Muscle of leg (tissue), 11 donors: ENCODE results near the gene GRID1. TPM values are rescaled to one million over a fixed set of nuclear protein-coding genes. Genes with fewer than 3 reads are reported as not detected.

ENCODE experiments used
- DNase-seq: peaks from one replicate; pipeline ENCODE4 v3.0.0; 2013
- H3K27ac ChIP-seq: one replicate; pipeline ENCODE4 v1.5.1; 2013; ENCODE audit warnings: mild to moderate bottlenecking, low read length, control low read depth
- H3K27me3 ChIP-seq: one replicate; pipeline ENCODE4 v1.6.1; 2013; ENCODE audit warnings: low read length; ENCODE audit not compliant: control insufficient read depth, insufficient read depth
- H3K36me3 ChIP-seq: one replicate; pipeline ENCODE4 v1.6.1; 2013; ENCODE audit warnings: low read length; ENCODE audit not compliant: control insufficient read depth, insufficient read depth
- H3K4me1 ChIP-seq: one replicate; pipeline ENCODE4 v1.6.1; 2013; ENCODE audit warnings: low read length; ENCODE audit not compliant: control insufficient read depth, insufficient read depth
- H3K4me3 ChIP-seq: one replicate; pipeline ENCODE4 v1.5.1; 2013; ENCODE audit warnings: low read length, control low read depth
- H3K9me3 ChIP-seq: replicated peaks from 2 replicates; pipeline ENCODE4 v1.6.1; 2013; ENCODE audit warnings: low read depth, low read length; ENCODE audit not compliant: control insufficient read depth
- WGBS: methylation state at CpG from one replicate; pipeline ENCODE4 v1.1.5; 2013; ENCODE audit warnings: missing lambda C conversion rate; ENCODE audit not compliant: insufficient coverage; 5-methylcytosine and 5-hydroxymethylcytosine counted together
- polyA plus RNA-seq, 8 donors: library from polyadenylated mRNA; unstranded; fragments of 120-200 nt; gene quantifications; one replicate each; pipeline versions ENCODE4 v1.2.1 to v1.2.3, GENCODE V29; 2013; ENCODE audit warnings: inconsistent platforms in 1 of 8, low replicate concordance in 1 of 8; ENCODE audit not compliant: insufficient read length in 8 of 8, insufficient read depth in 1 of 8
- total RNA-seq: library from RNA; stranded (reverse); fragments of 120-200 nt; gene quantifications from one replicate; pipeline ENCODE4 v1.2.4, GENCODE V29; 2013

GRID1 gene
- total and polyA plus RNA-seq, 9 donors, result 2.4 to 6.1 (median 3.1) TPM

GRCh38 chr10:85611093-85611740 is 755.4 kb downstream of the GRID1 start:
- H3K9me3 ChIP-seq, result no peaks in the 10 kb centered on the region
- WGBS, result 100% methylated on average over 1 of the region's 5 CpGs
- no peak overlapping the region for H3K27ac ChIP-seq
- no peaks in the 10 kb centered on the region for H3K4me1 ChIP-seq
- no peak for DNase-seq
- H3K27me3 ChIP-seq, result no peaks in the 10 kb centered on the region
- no peak overlapping the region for H3K4me3 ChIP-seq
- H3K36me3 ChIP-seq, result no peaks in the 10 kb centered on the region

- Histone ChIP-seq H3K4me3 (no peak overlapping the region), H3K27me3 (no peaks in the 10 kb centered on the region), H3K36me3 (no peaks in the 10 kb centered on the region), H3K27ac (no peak overlapping the region), H3K9me3 (no peaks in the 10 kb centered on the region), H3K4me1 (no peaks in the 10 kb centered on the region)
- 73% methylated on average over 2 of the region's 3 CpGs for WGBS
- DNase-seq, result no peak
These were observed 756.1 kb downstream of the GRID1 start for GRCh38 chr10:85610381-85611092.

- 76% methylated on average over 4 of the region's 5 CpGs for WGBS
- no peak overlapping the region for H3K4me3 ChIP-seq
- no peaks in the 10 kb centered on the region for H3K9me3 ChIP-seq
- H3K36me3 ChIP-seq, result no peaks in the 10 kb centered on the region
- DNase-seq, result no peak
- H3K27ac ChIP-seq, result no peak overlapping the region
- no peaks in the 10 kb centered on the region for H3K27me3 ChIP-seq
- no peaks in the 10 kb centered on the region for H3K4me1 ChIP-seq
These were observed 757.1 kb downstream of the GRID1 start for GRCh38 chr10:85609509-85609908.

GRCh38 chr10:85608706-85609105 is 757.9 kb downstream of the GRID1 start:
- H3K27ac ChIP-seq, result no peak overlapping the region
- no peaks in the 10 kb centered on the region for H3K27me3 ChIP-seq
- no peak overlapping the region for H3K4me3 ChIP-seq
- H3K4me1 ChIP-seq, result no peaks in the 10 kb centered on the region
- H3K36me3 ChIP-seq, result no peaks in the 10 kb centered on the region
- no peak for DNase-seq
- WGBS, result no CpG with 5 or more reads among the region's 3 CpGs
- no peaks in the 10 kb centered on the region for H3K9me3 ChIP-seq

- Histone ChIP-seq H3K27me3 (no peaks in the 10 kb centered on the region), H3K4me3 (no peak overlapping the region), H3K36me3 (no peaks in the 10 kb centered on the region), H3K4me1 (no peaks in the 10 kb centered on the region), H3K27ac (no peak overlapping the region), H3K9me3 (no peaks in the 10 kb centered on the region)
- DNase-seq, result no peak
- whole genome bisulfite sequencing, result 90% methylated on average over 6 of the region's 11 CpGs
These were observed 759.4 kb downstream of the GRID1 start for GRCh38 chr10:85607043-85607695.

- H3K4me3 ChIP-seq, result no peak overlapping the region
- DNase-seq, result no peak
- H3K27ac ChIP-seq, result no peak overlapping the region
- H3K9me3 ChIP-seq, result no peaks in the 10 kb centered on the region
- H3K4me1 ChIP-seq, result no peaks in the 10 kb centered on the region
- no peaks in the 10 kb centered on the region for H3K36me3 ChIP-seq
- WGBS, result 88% methylated on average over 2 of the region's 5 CpGs
- H3K27me3 ChIP-seq, result no peaks in the 10 kb centered on the region
These were observed 760.2 kb downstream of the GRID1 start for GRCh38 chr10:85606401-85606800.

GRCh38 chr10:85604884-85605283 is 761.7 kb downstream of the GRID1 start:
- no peaks in the 10 kb centered on the region for H3K27me3 ChIP-seq
- no peaks in the 10 kb centered on the region for H3K9me3 ChIP-seq
- DNase-seq, result peak; percentile 51
- no peak overlapping the region for H3K27ac ChIP-seq
- H3K36me3 ChIP-seq, result no peaks in the 10 kb centered on the region
- H3K4me3 ChIP-seq, result no peak overlapping the region
- no peaks in the 10 kb centered on the region for H3K4me1 ChIP-seq
- 68% methylated on average over 5 of the region's 5 CpGs for WGBS

- H3K27me3 ChIP-seq, result no peaks in the 10 kb centered on the region
- no peak overlapping the region for H3K4me3 ChIP-seq
- H3K27ac ChIP-seq, result no peak overlapping the region
- DNase-seq, result no peak
- no peaks in the 10 kb centered on the region for H3K4me1 ChIP-seq
- WGBS, result 73% methylated on average over 2 of the region's 5 CpGs
- no peaks in the 10 kb centered on the region for H3K9me3 ChIP-seq
- H3K36me3 ChIP-seq, result no peaks in the 10 kb centered on the region
These were observed 762.4 kb downstream of the GRID1 start for GRCh38 chr10:85604136-85604725.

- Histone ChIP-seq H3K27ac (no peak overlapping the region), H3K27me3 (no peaks in the 10 kb centered on the region), H3K4me3 (no peak overlapping the region), H3K36me3 (no peaks in the 10 kb centered on the region), H3K4me1 (no peaks in the 10 kb centered on the region), H3K9me3 (no peaks in the 10 kb centered on the region)
- no peak for DNase-seq
- 80% methylated on average over 2 of the region's 5 CpGs for WGBS
These were observed 763.2 kb downstream of the GRID1 start for GRCh38 chr10:85603151-85603940.
